ENCODE measurements around the gene FAM72D. TPM values are rescaled to one million over a fixed set of nuclear protein-coding genes. Genes with fewer than 3 reads are reported as not detected.
"Not testable (repeated sequence)": the region's sequence is repeated elsewhere in the genome, so short reads cannot be mapped to it uniquely, and the experiment has no call there.

FAM72D gene
- total and polyA plus RNA-seq, 2 of the 8 experiments (the other 6 are each of a cell fraction or from before 2014, with no cell fraction given): 4.9 to 12.7 TPM

- H3K79me1 ChIP-seq (ENCODE audit: low read depth, low read length); H2BK120ac ChIP-seq (replicated peaks; ENCODE audit: low read depth, low read length); H3K4me2 ChIP-seq (ENCODE audit: insufficient read depth in 1 of 2, low read depth in 2 of 2, low read length in 2 of 2); H2BK20ac ChIP-seq (ENCODE audit: low read length); H3K23me2 ChIP-seq (ENCODE audit: low read depth, low read length); H3K9me3 ChIP-seq (ENCODE audit: insufficient read depth in 2 of 2, low read depth in 1 of 2, low read length in 1 of 2); H2AK5ac ChIP-seq (ENCODE audit: low read depth, low read length); H4K20me1 ChIP-seq (replicated peaks in 1 of 2; ENCODE audit: control insufficient read depth in 1 of 2, insufficient read depth in 2 of 2, low read length in 2 of 2); H3K14ac ChIP-seq (ENCODE audit: insufficient read length); H3K56ac ChIP-seq (replicated peaks; ENCODE audit: insufficient read length, low read depth, low read length); H3K9ac ChIP-seq (replicated peaks in 1 of 4; ENCODE audit: extremely low read depth in 1 of 4, low read depth in 3 of 4, low read length in 3 of 4); H2BK15ac ChIP-seq (ENCODE audit: low read length); CTCF ChIA-PET (ENCODE audit: partially characterized antibody); FAIRE-seq; H3K36me3 ChIP-seq (ENCODE audit: control insufficient read depth in 2 of 4, insufficient read depth in 4 of 4, low read length in 3 of 4); H4K8ac ChIP-seq (ENCODE audit: extremely low read depth, insufficient read depth, low read length); H3K4ac ChIP-seq (replicated peaks; ENCODE audit: insufficient read length, low read depth, low read length); H4K91ac ChIP-seq (replicated peaks; ENCODE audit: insufficient read length, low read length); H3K27ac ChIP-seq (ENCODE audit: low read depth, low read length); H3K4me1 ChIP-seq (replicated peaks in 1 of 4; ENCODE audit: control insufficient read depth in 3 of 4, insufficient read depth in 4 of 4, low read length in 3 of 4); H2BK5ac ChIP-seq (ENCODE audit: low read depth, low read length); H3K27me3 ChIP-seq (replicated peaks in 1 of 4; ENCODE audit: control insufficient read depth in 3 of 4, extremely low read depth in 1 of 4, insufficient read depth in 3 of 4, low read length in 3 of 4); H4K5ac ChIP-seq (ENCODE audit: insufficient read length, low read depth, low read length); H3K79me2 ChIP-seq (ENCODE audit: control insufficient read depth in 1 of 2, insufficient read depth in 2 of 2, low read length in 2 of 2); H2BK12ac ChIP-seq (ENCODE audit: low read depth, low read length); H2AFZ ChIP-seq (ENCODE audit: low read length); H3K18ac ChIP-seq (ENCODE audit: extremely low read depth, low read length); H3K23ac ChIP-seq (ENCODE audit: insufficient read length); H3K4me3 ChIP-seq (ENCODE audit: extremely low read depth in 1 of 4, insufficient read depth in 2 of 4, low read depth in 3 of 4, low read length in 4 of 4); POLR2A ChIA-PET (ENCODE audit: partially characterized antibody): not testable (repeated sequence)
- TF ChIP-seq TBP (IDR thresholded peaks at IDR 0.05; ENCODE audit: low read depth, low read length): peak; percentile 94
- TF ChIP-seq CEBPB (IDR thresholded peaks at IDR 0.05; ENCODE audit: low read depth, low read length): peak; percentile 68
- peak in 1 of 2 experiments; percentile 58 for DNase-seq (ENCODE audit: low read depth in 1 of 2, low spot score in 2 of 2)
- WGBS, 2 experiments (ENCODE audit: extremely low coverage in 1 of 2, insufficient coverage in 1 of 2, insufficient read length in 1 of 2, insufficient replicate concordance in 2 of 2, low coverage in 1 of 2, low lambda C conversion rate in 2 of 2, missing lambda C conversion rate in 1 of 2): 59% methylated on average over 12 of the region's 14 CpGs; no CpG with 5 or more reads in 1 of the 2 experiments
Measured at GRCh38 chr1:145128697-145129469, 33.1 kb downstream of the FAM72D start.
